K562 (cell line): ENCODE measurements around the gene NUP50. TPM values are rescaled to one million over a fixed set of nuclear protein-coding genes. Genes with fewer than 3 reads are reported as not detected.

Experiments used
- ATAC-seq: fragments of 200-7000 bp; cut with Tn5 transposase; 3 replicates; pipeline ENCODE4 v1.9.1; 2020; ENCODE audit warnings: moderate library complexity
- BruUV-seq: library from RNA; stranded (reverse); fragments of 400-500 nt; replicated peaks from 2 replicates; lab custom pipeline; 2021; lab: Mats Ljungman, UMichigan
- CTCF ChIA-PET: fragments of 300-600 bp; formaldehyde crosslinking; extraction: SDS; loops from one replicate; lab custom pipeline; 2021; ENCODE audit warnings: low intra/inter-chr PET ratio; lab: Yijun Ruan, JAX
- POLR2A ChIA-PET: fragments of 300-600, 350-650 bp; sonication (Branson Sonifier 250); formaldehyde crosslinking; extraction: SDS; loops from one replicate; lab custom pipeline; 2021; ENCODE audit warnings: antibody characterized with exemption, inconsistent platforms; lab: Yijun Ruan, JAX
- DNase-seq, 4 experiments: peaks; one replicate each; pipeline versions ENCODE4 v3.0.0 to v3.0.0-alpha.2; 2011 to 2018; ENCODE audit warnings: low spot score in 3 of 4, mixed read lengths in 3 of 4; ENCODE audit errors: extremely low read depth in 1 of 4
- FAIRE-seq: peaks from 2 replicates; lab custom pipeline; 2011; peaks lifted over from hg19 to GRCh38; lab: Jason Lieb, UNC
- H2AFZ ChIP-seq: 2 replicates; pipeline ENCODE4 v1.6.0; 2011; ENCODE audit warnings: low read depth, low read length, control low read depth, inconsistent platforms
- H3K27ac ChIP-seq: fragments of 200-600 bp; 3 replicates; pipeline ENCODE4 v1.8.0; 2011; ENCODE audit warnings: low read depth, mild to moderate bottlenecking, control low read depth, inconsistent platforms, low read length, moderate library complexity, mixed read lengths; ENCODE audit errors: extremely low read depth
- H3K27me3 ChIP-seq, 2 experiments: fragments of 300-600 bp in 1 of 2; 2 replicates in 1 of 2; 3 replicates in 1 of 2; pipeline versions ENCODE4 v1.6.0 to v1.8.0; 2011; ENCODE audit warnings: inconsistent platforms in 2 of 2, low read length in 2 of 2, mild to moderate bottlenecking in 1 of 2, mixed read lengths in 1 of 2, moderate library complexity in 1 of 2; ENCODE audit not compliant: control insufficient read depth in 2 of 2, insufficient read depth in 2 of 2
- H3K36me3 ChIP-seq: fragments of 300-600 bp; 3 replicates; pipeline ENCODE4 v1.8.0; 2011; ENCODE audit warnings: mild to moderate bottlenecking, low read length, inconsistent platforms; ENCODE audit not compliant: control insufficient read depth, insufficient read depth
- H3K4me1 ChIP-seq, 2 experiments: fragments of 200-600 bp in 1 of 2; replicated peaks in 1 of 2; 2 replicates in 1 of 2; 3 replicates in 1 of 2; pipeline versions ENCODE4 v1.5.1 to v1.8.0; 2011; ENCODE audit warnings: inconsistent platforms in 2 of 2, low read length in 2 of 2, mild to moderate bottlenecking in 1 of 2, mixed read lengths in 1 of 2, moderate library complexity in 1 of 2; ENCODE audit not compliant: control insufficient read depth in 2 of 2, insufficient read depth in 2 of 2
- H3K4me2 ChIP-seq: 2 replicates; pipeline ENCODE4 v1.6.1; 2011; ENCODE audit warnings: low read length, control low read depth, inconsistent platforms, mixed read lengths; ENCODE audit not compliant: insufficient read depth
- H3K4me3 ChIP-seq: fragments of 200-600 bp; sonication (generic), shearing (Covaris generic); 2 replicates; pipeline ENCODE4 v1.5.1; 2016; ENCODE audit warnings: control low read depth, inconsistent platforms
- H3K79me2 ChIP-seq: fragments of 200-600 bp; 3 replicates; pipeline ENCODE4 v1.8.0; 2011; ENCODE audit warnings: low read length, inconsistent platforms; ENCODE audit not compliant: control insufficient read depth, insufficient read depth
- H3K9ac ChIP-seq, 2 experiments: 2 replicates each; pipeline versions ENCODE4 v1.6.0 to v1.6.1; 2011; ENCODE audit warnings: low read depth in 2 of 2, low read length in 2 of 2, control low read depth in 1 of 2, inconsistent platforms in 1 of 2, mild to moderate bottlenecking in 1 of 2, mixed read lengths in 1 of 2; ENCODE audit not compliant: insufficient read depth in 1 of 2
- H3K9me1 ChIP-seq: one replicate; pipeline ENCODE4 v1.6.0; 2011; ENCODE audit warnings: inconsistent platforms, mild to moderate bottlenecking, low read length, moderate library complexity; ENCODE audit not compliant: control insufficient read depth, insufficient read depth
- H3K9me3 ChIP-seq: replicated peaks from 2 replicates; pipeline ENCODE4 v1.5.1; 2011; ENCODE audit warnings: low read depth, low read length, inconsistent platforms; ENCODE audit not compliant: control insufficient read depth, insufficient read depth
- H4K20me1 ChIP-seq: replicated peaks from 2 replicates; pipeline ENCODE4 v1.6.1; 2011; ENCODE audit warnings: low read length, inconsistent platforms, mixed read lengths; ENCODE audit not compliant: control insufficient read depth, insufficient read depth
- ARID4B ChIP-seq: sonication (generic); formaldehyde crosslinking; IDR thresholded peaks from 2 replicates; pipeline ENCODE4 v1.8.0; 2022; ENCODE audit warnings: mild to moderate bottlenecking, missing genetic modification reagents
- CHD4 ChIP-seq: fragments of 200-600 bp; sonication (generic); IDR thresholded peaks from 3 replicates; pipeline ENCODE4 v1.6.1; 2012; ENCODE audit warnings: low read depth, mild to moderate bottlenecking, mixed read lengths, low read length, inconsistent platforms; ENCODE audit not compliant: insufficient read depth, insufficient replicate concordance, poor library complexity, severe bottlenecking
- COPS2 ChIP-seq: fragments of 450-650 bp; conservative IDR thresholded peaks from 2 replicates; pipeline ENCODE4 v1.6.1; 2016; ENCODE audit warnings: mild to moderate bottlenecking, moderate library complexity
- ELF1 ChIP-seq: fragments of 200-800 bp; sonication (Bioruptor generic); IDR thresholded peaks from 2 replicates; pipeline ENCODE4 v1.6.1; 2016; ENCODE audit warnings: missing genetic modification characterization, missing compliant biosample characterization
- ETV1 ChIP-seq: fragments of 450-650 bp; conservative IDR thresholded peaks from 2 replicates; pipeline ENCODE4 v1.6.1; 2016; ENCODE audit warnings: missing genetic modification characterization, control low read depth, low read depth, missing compliant biosample characterization
- HBP1 ChIP-seq: fragments of 450-650 bp; formaldehyde crosslinking; IDR thresholded peaks from 2 replicates; pipeline ENCODE4 v1.4.0; 2022; ENCODE audit warnings: missing genetic modification characterization
- HOXB6 ChIP-seq: fragments of 250-450 bp; sonication (Bioruptor Pico); IDR thresholded peaks from 2 replicates; pipeline ENCODE4 v1.5.1; 2022; ENCODE audit warnings: mild to moderate bottlenecking, borderline replicate concordance
- LCOR ChIP-seq: sonication (generic); formaldehyde crosslinking; IDR thresholded peaks from 2 replicates; pipeline ENCODE4 v1.8.0; 2022; ENCODE audit warnings: mild to moderate bottlenecking, missing genetic modification reagents
- MAFK ChIP-seq: IDR thresholded peaks from 2 replicates; pipeline ENCODE4 v1.6.1; 2011; ENCODE audit warnings: low read length, improper control_type of control experiment
- NCOA4 ChIP-seq: fragments of 450-650 bp; IDR thresholded peaks from 2 replicates; pipeline ENCODE4 v1.6.1; 2018; ENCODE audit warnings: mild to moderate bottlenecking; ENCODE audit not compliant: partially characterized antibody
- PPARD ChIP-seq: fragments of 250-450 bp; sonication (Bioruptor Pico); IDR thresholded peaks from 2 replicates; pipeline ENCODE4 v1.8.0; 2022; ENCODE audit warnings: inconsistent platforms, mild to moderate bottlenecking, moderate library complexity
- SMARCA5 ChIP-seq: fragments of 450-650 bp; IDR thresholded peaks from 2 replicates; pipeline ENCODE4 v1.6.1; 2016
- THRA ChIP-seq: fragments of 450-650 bp; IDR thresholded peaks from 2 replicates; pipeline ENCODE4 v1.6.1; 2017; ENCODE audit warnings: mild to moderate bottlenecking, moderate library complexity
- ZKSCAN3 ChIP-seq: fragments of 250-450 bp; sonication (Bioruptor Pico); IDR thresholded peaks from 2 replicates; pipeline ENCODE4 v1.4.0; 2020
- ZNF174 ChIP-seq: fragments of 250-450 bp; sonication (Bioruptor Pico); IDR thresholded peaks from 2 replicates; pipeline ENCODE4 v1.4.0; 2020; ENCODE audit warnings: mild to moderate bottlenecking
- ZNF449 ChIP-seq: fragments of 250-450 bp; sonication (Bioruptor Pico); IDR thresholded peaks from 2 replicates; pipeline ENCODE4 v1.8.0; 2022; ENCODE audit warnings: moderate library complexity, mild to moderate bottlenecking, inconsistent platforms
- WGBS: fragments of 100-300 bp; shearing (Covaris generic); methylation state at CpG from one replicate; pipeline ENCODE4 v1.1.6; 2016; ENCODE audit warnings: low coverage, mixed read lengths; ENCODE audit not compliant: insufficient coverage; ENCODE audit errors: missing lambda C conversion rate; 5-methylcytosine and 5-hydroxymethylcytosine counted together
- in situ Hi-C: fragments of 300-500 bp; cut with MboI; formaldehyde crosslinking; loops from 4 replicates; pipeline ENCODE4 v1.15.0; 2018; ENCODE audit warnings: inconsistent platforms, mixed read lengths
- intact Hi-C: fragments of 100-400 bp; cut with micrococcal nuclease; formaldehyde crosslinking; loops from 2 replicates; pipeline ENCODE4 v1.14.2; 2022
- polyA plus RNA-seq, 8 experiments: library from polyadenylated mRNA; depleted of rRNA in 4 of 8; stranded (reverse) in 5 of 8; unstranded in 3 of 8; fragments of >200 nt; fragmentation: Nextera tagmentation in 2 of 8; fragmentation: Illumina TruSeq in 1 of 8; extraction: Ambion mirVana in 2 of 8; extraction: Trizol in 1 of 8; gene quantifications; 2 replicates each; pipeline versions ENCODE4 v1.2.1 to v1.2.3, GENCODE V29; 2011 to 2014; ENCODE audit warnings: inconsistent platforms in 1 of 8, missing spikeins in 1 of 8
- total RNA-seq, 7 experiments: library from RNA; depleted of rRNA in 6 of 7; stranded (reverse); fragments of >200 nt in 6 of 7; fragmentation: Illumina TruSeq in 2 of 7; extraction: Trizol in 2 of 7; gene quantifications; 2 replicates each; pipeline versions ENCODE4 v1.2.1 to v1.2.3, GENCODE V29; 2011 to 2021; ENCODE audit warnings: low replicate concordance in 1 of 7

The NUP50 gene
- total and polyA plus RNA-seq, 9 of the 15 experiments (the other 6 are each of a cell fraction or from before 2014, with no cell fraction given): 23.8 to 83.7 (median 55.3) TPM

- CTCF ChIA-PET: no interaction called here
- Histone ChIP-seq H3K9me1 (no peaks in the 10 kb centered on the region), H3K4me3 (no peak overlapping the region), H3K9me3 (no peaks in the 10 kb centered on the region), H4K20me1 (no peaks in the 10 kb centered on the region), H3K27ac (no peak overlapping the region), H3K9ac (no peak overlapping the region), H3K4me2 (no peak overlapping the region), H3K27me3 (peaks cover 11 to 13% of the 10 kb centered on the region in 2 experiments), H3K36me3 (no peaks in the 10 kb centered on the region), H3K4me1 (no peaks in the 10 kb centered on the region), H2AFZ (no peak overlapping the region), H3K79me2 (no peaks in the 10 kb centered on the region)
- FAIRE-seq: no peak
- POLR2A ChIA-PET: no interaction called here
- no peak for DNase-seq
- TF ChIP-seq HOXB6 (CRISPR knock-in tag) (no peak), MAFK (no peak), PPARD (CRISPR knock-in tag) (no peak), SMARCA5 (no peak), ZKSCAN3 (CRISPR knock-in tag) (no peak), COPS2 (no peak), HBP1 (CRISPR knock-in tag) (no peak), THRA (no peak), CHD4 (no peak), NCOA4 (no peak), ARID4B (no peak), LCOR (CRISPR knock-in tag) (no peak), ZNF174 (CRISPR knock-in tag) (no peak), ZNF449 (CRISPR knock-in tag) (no peak), ETV1 (tag) (no peak), ELF1 (tag) (no peak)
- no TSS peak for BruUV-seq
- no peak for ATAC-seq
- WGBS: 10% methylated on average over 3 of the region's 3 CpGs
- in situ Hi-C loops (no loop called here), intact Hi-C loops (no loop called here)
Observed at GRCh38 chr22:45127866-45128265, 35.9 kb upstream of the NUP50 start.
